HepG2 (cell line): ENCODE measurements around the gene FTSJ1.

Experiments
- ADNP ChIP-seq: sonication (generic); formaldehyde crosslinking; IDR thresholded peaks from 2 replicates; pipeline ENCODE4 v1.4.0; 2020; ENCODE audit warnings: missing genetic modification reagents
- CENPX ChIP-seq: sonication (generic); formaldehyde crosslinking; IDR thresholded peaks from 2 replicates; pipeline ENCODE4 v1.9.0; 2021; ENCODE audit warnings: mild to moderate bottlenecking, missing genetic modification reagents, moderate library complexity
- CTCF ChIP-seq: sonication (generic); formaldehyde crosslinking; IDR thresholded peaks from 2 replicates; pipeline ENCODE4 v1.5.0; 2020; ENCODE audit warnings: mild to moderate bottlenecking, missing genetic modification reagents, moderate library complexity
- FOXK2 ChIP-seq: fragments of 450-650 bp; IDR thresholded peaks from 2 replicates; pipeline ENCODE4 v1.6.1; 2016
- HNF4G ChIP-seq, 2 experiments: sonication (generic) in 1 of 2; formaldehyde crosslinking in 1 of 2; IDR thresholded peaks; 2 replicates each; pipeline versions ENCODE4 v1.4.0 to v1.6.1; 2011 to 2020; ENCODE audit warnings: borderline replicate concordance in 2 of 2, low read depth in 2 of 2, mild to moderate bottlenecking in 2 of 2, low read length in 1 of 2, missing genetic modification reagents in 1 of 2, moderate library complexity in 1 of 2
- MAFK ChIP-seq, 2 experiments: IDR thresholded peaks in 1 of 2; conservative IDR thresholded peaks in 1 of 2; 2 replicates each; pipeline ENCODE4 v1.6.1; 2011; ENCODE audit warnings: improper control_type of control experiment in 2 of 2, low read length in 2 of 2
- ZFP36 ChIP-seq: fragments of 150-350 bp; IDR thresholded peaks from 2 replicates; pipeline ENCODE4 v1.6.1; 2018; ENCODE audit warnings: borderline replicate concordance, low read length, low read depth; ENCODE audit not compliant: partially characterized antibody

GRCh38 chrX:48473704-48473990 is 2.4 kb upstream of the FTSJ1 start:
- no peak for TF ChIP-seq MAFK (conservative IDR thresholded peaks at IDR 0.05 in 1 of 2, IDR thresholded peaks at IDR 0.05 in 1 of 2; ENCODE audit: low read length in 2 of 2)
- TF ChIP-seq CTCF (CRISPR knock-in tag), result no peak
- TF ChIP-seq HNF4G (IDR thresholded peaks at IDR 0.05; ENCODE audit: borderline replicate concordance, low read depth, low read length), result no peak
- TF ChIP-seq HNF4G (CRISPR knock-in tag; IDR thresholded peaks at IDR 0.05; ENCODE audit: borderline replicate concordance, low read depth), result no peak
- no peak for TF ChIP-seq FOXK2
- no peak for TF ChIP-seq ZFP36
- TF ChIP-seq CENPX, result no peak
- TF ChIP-seq ADNP (CRISPR knock-in tag), result no peak
